Neutrophil (primary cell): Measurements from ENCODE around the gene GABBR2.

Experiments used
- H3K27ac ChIP-seq: fragments of 200-600 bp; sonication (generic); 2 replicates; pipeline ENCODE4 v1.5.1; 2016; ENCODE audit warnings: mild to moderate bottlenecking, moderate library complexity
- H3K27me3 ChIP-seq: fragments of 200-600 bp; sonication (generic); 2 replicates; pipeline ENCODE4 v1.6.0; 2016; ENCODE audit warnings: mild to moderate bottlenecking
- H3K36me3 ChIP-seq: fragments of 200-600 bp; sonication (generic); 2 replicates; pipeline ENCODE4 v1.5.1; 2017
- H3K4me1 ChIP-seq, 2 experiments: fragments of 200-600 bp in 1 of 2; sonication (generic) in 1 of 2; 1 replicate in 1 of 2; 2 replicates in 1 of 2; pipeline versions ENCODE4 v1.5.1 to v1.6.1; 2013 to 2016; ENCODE audit warnings: low read depth in 1 of 2, low read length in 1 of 2, mild to moderate bottlenecking in 1 of 2, moderate library complexity in 1 of 2; ENCODE audit not compliant: control insufficient read depth in 1 of 2, insufficient read depth in 1 of 2
- H3K4me3 ChIP-seq, 2 experiments: fragments of 200-600 bp in 1 of 2; sonication (generic) in 1 of 2; 1 replicate in 1 of 2; 2 replicates in 1 of 2; pipeline ENCODE4 v1.5.1; 2013 to 2016; ENCODE audit warnings: low read depth in 1 of 2, low read length in 1 of 2, mild to moderate bottlenecking in 1 of 2, moderate library complexity in 1 of 2
- H3K9me3 ChIP-seq: fragments of 200-600 bp; sonication (generic); 2 replicates; pipeline ENCODE4 v1.5.1; 2016
- TF ChIP-seq, protein P1 (sequence below): fragments of 200-600 bp; sonication (generic); IDR thresholded peaks from 2 replicates; pipeline ENCODE4 v1.5.1; 2016; ENCODE audit warnings: antibody characterized with exemption

Gene GABBR2

DNA sequence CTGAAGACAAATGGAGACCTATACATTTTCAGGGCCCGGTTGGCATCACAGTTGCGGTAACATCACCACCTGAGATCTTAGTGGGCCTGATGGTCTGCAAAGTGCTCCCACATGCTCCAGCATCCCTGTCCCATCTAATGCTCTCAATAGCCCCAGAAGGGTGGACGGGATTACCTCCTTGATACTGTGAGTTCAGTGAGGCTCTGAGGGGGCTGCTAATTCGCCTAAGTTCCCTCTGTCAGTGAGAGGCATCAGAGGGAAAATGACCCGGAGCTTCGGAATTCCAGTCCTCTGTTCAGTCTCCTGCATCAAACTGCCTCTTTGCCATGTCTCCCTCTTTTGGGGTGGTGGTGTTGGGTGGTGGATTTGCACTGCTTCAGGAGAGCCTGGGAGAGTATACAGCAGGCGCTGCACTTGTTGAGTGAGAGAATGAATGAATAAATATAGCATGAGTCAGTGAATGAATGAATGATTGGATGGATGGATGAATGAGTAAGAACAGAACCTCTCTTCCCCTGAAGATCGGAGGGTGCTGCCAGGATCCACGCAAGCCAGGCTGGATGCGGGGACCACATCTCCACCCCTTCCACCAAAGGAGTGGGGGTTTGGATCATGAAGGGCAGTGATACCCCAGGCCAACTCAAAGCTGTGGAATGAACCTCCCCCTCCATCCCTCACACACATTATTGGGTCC, 141.0 kb downstream of the GABBR2 start:
- Histone ChIP-seq H3K36me3 (no peaks in the 10 kb centered on the region), H3K27me3 (peaks cover 76% of the 10 kb centered on the region), H3K27ac (no peak overlapping the region), H3K4me1 (no peaks in the 10 kb centered on the region), H3K4me3 (no peak overlapping the region), H3K9me3 (no peaks in the 10 kb centered on the region)
- TF ChIP-seq, protein P1, sequence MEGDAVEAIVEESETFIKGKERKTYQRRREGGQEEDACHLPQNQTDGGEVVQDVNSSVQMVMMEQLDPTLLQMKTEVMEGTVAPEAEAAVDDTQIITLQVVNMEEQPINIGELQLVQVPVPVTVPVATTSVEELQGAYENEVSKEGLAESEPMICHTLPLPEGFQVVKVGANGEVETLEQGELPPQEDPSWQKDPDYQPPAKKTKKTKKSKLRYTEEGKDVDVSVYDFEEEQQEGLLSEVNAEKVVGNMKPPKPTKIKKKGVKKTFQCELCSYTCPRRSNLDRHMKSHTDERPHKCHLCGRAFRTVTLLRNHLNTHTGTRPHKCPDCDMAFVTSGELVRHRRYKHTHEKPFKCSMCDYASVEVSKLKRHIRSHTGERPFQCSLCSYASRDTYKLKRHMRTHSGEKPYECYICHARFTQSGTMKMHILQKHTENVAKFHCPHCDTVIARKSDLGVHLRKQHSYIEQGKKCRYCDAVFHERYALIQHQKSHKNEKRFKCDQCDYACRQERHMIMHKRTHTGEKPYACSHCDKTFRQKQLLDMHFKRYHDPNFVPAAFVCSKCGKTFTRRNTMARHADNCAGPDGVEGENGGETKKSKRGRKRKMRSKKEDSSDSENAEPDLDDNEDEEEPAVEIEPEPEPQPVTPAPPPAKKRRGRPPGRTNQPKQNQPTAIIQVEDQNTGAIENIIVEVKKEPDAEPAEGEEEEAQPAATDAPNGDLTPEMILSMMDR = no peak

DNA sequence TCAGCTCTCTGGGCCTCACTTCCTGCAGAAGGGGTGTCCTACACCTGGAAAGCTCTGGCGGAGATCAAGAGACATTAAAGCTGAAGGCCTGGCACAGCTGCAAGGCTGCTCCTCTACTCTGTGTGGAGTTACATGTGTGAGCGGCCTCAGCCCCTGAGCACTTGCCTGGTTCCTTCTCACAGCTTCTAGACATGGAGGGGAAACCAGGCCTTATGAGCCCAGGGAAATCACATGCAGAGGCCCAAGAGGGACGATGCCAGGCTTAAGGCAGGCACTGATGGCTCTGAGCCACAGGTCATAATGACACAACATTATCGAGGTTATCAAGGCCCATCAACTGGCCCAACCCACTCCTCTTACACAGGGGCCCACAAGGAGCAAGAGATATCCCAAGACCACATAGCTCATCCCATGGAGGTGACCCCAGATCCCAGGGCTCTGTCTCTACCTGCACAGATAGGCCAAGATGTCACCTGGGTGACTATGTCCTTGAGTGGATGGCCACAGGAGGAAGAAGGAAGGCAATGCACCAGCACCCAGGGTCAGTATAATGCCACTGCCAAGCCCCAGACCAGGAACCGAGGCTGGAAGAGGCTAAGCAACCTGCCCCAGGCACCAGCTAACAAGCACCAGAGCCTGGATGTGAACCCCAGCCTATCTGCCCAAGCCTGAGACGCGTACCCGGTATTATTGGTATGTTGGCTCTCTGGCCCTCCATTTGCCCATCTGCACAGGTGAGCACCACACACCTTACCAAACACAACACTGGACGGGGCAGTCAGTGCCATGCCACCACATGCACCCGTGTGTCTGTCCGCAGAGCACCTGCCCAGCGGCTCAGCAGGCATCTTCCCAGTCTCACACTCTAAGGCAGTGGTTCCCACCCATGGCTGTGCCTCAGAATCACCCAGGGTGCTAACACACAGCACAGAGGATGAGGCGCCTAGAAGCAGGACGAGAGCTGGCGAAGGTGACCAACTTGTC, 143.3 kb downstream of the GABBR2 start:
- TF ChIP-seq, protein P1 = no peak
- Histone ChIP-seq H3K9me3 (no peaks in the 10 kb centered on the region), H3K27me3 (peaks cover 53% of the 10 kb centered on the region), H3K36me3 (no peaks in the 10 kb centered on the region), H3K4me3 (no peak overlapping the region), H3K27ac (no peak overlapping the region), H3K4me1 (no peaks in the 10 kb centered on the region)

DNA sequence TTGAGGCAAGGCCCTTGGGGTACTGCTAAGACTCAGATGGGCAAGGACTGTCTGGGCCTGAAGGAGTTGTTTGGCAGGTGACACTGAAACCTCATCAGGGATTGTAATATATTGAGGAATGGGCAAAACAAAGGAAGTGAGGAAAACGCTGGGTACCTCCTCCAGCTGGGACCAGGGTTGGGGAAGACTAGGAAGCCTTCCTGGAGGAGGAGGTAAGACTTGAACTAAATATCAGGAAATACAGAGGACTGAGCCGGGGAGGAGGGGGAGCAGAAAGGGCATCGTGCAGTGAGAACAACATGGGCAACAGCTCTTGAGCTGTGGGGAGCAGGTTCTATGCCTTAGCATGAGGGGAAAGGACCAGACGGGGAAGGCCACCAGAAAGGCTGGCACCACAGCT, 144.0 kb downstream of the GABBR2 start:
- H3K27ac ChIP-seq = no peak overlapping the region
- no peaks in the 10 kb centered on the region for H3K36me3 ChIP-seq
- TF ChIP-seq, protein P1 = no peak
- H3K27me3 ChIP-seq = peaks cover 46% of the 10 kb centered on the region
- H3K9me3 ChIP-seq = no peaks in the 10 kb centered on the region
- H3K4me1 ChIP-seq = no peaks in the 10 kb centered on the region
- H3K4me3 ChIP-seq = no peak overlapping the region

DNA sequence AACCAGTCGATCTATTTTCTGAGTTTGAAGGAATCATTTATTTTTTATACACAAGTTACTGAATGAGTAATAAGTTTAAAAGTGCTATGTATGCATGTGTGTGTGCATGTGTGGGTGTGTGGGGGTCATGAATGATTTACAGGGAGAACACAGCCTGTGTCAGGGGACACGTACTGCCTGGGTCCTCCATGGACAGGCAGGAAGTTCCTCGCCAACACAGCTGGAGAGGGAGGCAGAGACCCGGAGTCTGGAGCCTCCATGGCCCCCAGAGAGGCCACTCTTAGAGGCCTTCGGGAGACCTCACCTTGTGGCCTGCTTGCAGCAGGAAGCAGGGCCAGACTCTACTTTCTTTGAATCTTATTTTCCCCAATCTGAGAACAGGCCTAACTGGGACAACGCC, 144.7 kb downstream of the GABBR2 start:
- no peaks in the 10 kb centered on the region for H3K36me3 ChIP-seq
- no peak overlapping the region for H3K4me3 ChIP-seq
- no peaks in the 10 kb centered on the region for H3K9me3 ChIP-seq
- H3K4me1 ChIP-seq = no peaks in the 10 kb centered on the region
- TF ChIP-seq, protein P1 = no peak
- H3K27me3 ChIP-seq = peaks cover 39% of the 10 kb centered on the region
- H3K27ac ChIP-seq = no peak overlapping the region

DNA sequence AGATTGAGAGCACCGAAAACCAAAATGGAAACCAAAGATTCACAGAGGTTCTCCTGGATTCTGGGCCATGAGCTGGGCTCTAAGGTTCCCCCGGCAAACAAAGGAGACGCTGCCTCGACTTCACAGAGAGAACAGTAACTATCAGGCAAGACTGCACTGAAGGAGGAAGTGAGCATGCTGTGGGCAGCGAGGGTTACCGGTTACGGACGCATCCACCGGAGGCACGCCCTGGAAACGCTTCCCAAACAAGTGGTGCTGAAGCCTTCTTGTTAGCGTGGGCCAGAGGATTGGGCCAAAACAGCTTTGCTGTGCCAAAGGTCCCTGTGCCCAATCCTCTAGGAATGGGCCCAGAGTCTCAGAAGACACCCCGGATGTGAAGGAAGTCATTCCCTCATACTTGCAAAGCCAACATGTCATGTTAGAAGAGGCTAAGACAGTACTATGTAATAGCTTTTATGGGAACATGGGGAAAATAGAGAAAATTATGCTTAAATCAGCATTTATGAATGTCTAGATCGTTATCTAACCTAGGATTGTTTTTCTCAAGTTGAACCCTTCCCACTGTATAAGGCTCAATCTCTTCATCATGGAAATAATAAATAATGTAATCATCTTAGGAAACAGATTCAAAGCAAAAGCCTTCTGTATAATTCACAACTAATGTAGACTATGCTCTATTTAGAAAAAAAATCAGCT, 145.4 kb downstream of the GABBR2 start:
- no peak overlapping the region for H3K4me3 ChIP-seq
- peaks cover 36% of the 10 kb centered on the region for H3K27me3 ChIP-seq
- TF ChIP-seq, protein P1 = no peak
- H3K36me3 ChIP-seq = no peaks in the 10 kb centered on the region
- no peak overlapping the region for H3K27ac ChIP-seq
- H3K4me1 ChIP-seq = no peaks in the 10 kb centered on the region
- H3K9me3 ChIP-seq = no peaks in the 10 kb centered on the region
